ENCODE data around the gene EEF2K.
"Not testable (repeated sequence)": the region's sequence is repeated elsewhere in the genome, so short reads cannot be mapped to it uniquely, and the experiment has no call there.

EEF2K gene

DNA sequence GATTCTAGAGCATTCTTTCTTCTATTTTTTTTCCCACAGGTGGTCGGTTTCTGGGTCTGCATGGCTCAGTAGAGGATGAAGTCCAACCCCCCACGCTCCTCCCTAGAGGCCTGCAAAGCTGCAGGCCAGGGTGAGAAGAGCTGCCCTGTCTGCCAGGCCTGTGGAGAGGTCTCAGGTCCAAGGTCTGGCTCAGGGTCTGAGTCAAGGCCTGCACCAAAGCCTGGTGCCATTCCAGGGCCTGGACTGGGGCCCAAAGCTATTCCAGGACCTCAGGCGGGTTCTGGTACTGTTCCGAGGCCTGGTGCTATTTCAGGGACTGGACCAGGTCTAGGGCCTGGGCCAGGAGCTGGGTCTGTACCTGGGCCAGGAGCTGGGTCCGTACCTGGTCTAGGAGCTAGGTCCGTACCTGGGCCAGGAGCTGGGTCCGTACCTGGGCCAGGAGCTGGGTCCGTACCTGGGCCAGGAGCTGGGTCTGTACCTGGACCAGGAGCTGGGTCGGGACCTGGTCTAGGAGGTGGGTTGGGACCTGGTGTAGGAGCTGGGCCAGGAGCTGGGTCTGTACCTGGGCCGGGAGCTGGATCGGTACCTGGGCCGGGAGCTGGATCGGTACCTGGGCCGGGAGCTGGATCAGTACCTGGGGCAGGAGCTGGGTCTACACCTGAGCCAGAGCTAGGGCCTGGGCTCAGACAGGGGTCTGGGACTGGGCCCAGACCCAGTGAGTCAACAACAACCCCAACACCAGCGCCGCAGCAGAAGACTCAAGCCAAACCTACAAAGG lies 40.4 kb upstream of the EEF2K start:
- CTCF ChIA-PET, result interaction anchor here (1.6 kb wide), 1 partner anchor 88 kb away, joined by 4 read pairs; no protein-coding TSS in a partner anchor
- H3K4me3 ChIP-seq (ENCODE audit: low read depth, low read length), result no peak overlapping the region
- no peak for TF ChIP-seq CTCF (IDR thresholded peaks at IDR 0.05; ENCODE audit: insufficient read depth, low read length, missing control alignments)
- no peak for DNase-seq (ENCODE audit: low read depth, low spot score)
- POLR2A ChIA-PET, result no interaction called here

DNA sequence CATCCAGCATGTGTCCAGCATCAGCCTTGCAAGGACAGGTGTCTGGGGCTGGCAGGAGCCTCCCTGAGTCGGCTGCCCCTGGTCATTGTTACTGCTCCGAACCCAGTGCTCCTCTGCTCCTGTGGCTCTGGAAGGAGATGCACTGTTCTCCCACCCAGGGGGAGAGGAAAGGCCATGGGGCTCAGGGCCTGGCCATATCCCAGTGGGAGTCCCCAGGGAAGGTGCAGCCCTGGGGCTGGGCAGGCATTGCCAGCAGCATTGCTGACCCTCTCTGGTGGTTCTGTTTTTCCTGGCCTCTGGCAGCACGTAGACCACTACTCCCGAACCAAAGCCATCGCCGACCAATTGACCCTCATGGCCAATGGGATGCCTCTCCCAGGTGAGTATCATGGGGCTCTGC lies 34.1 kb upstream of the EEF2K start:
- ChIA-PET CTCF (no interaction called here), POLR2A (no interaction called here)
- DNase-seq (ENCODE audit: low read depth, low spot score), result no peak
- H3K4me3 ChIP-seq (ENCODE audit: low read depth, low read length), result no peak overlapping the region
- TF ChIP-seq CTCF (IDR thresholded peaks at IDR 0.05; ENCODE audit: insufficient read depth, low read length, missing control alignments), result no peak

- H3K4me3 ChIP-seq (ENCODE audit: low read depth, low read length); POLR2A ChIA-PET; CTCF ChIA-PET; DNase-seq (ENCODE audit: low read depth, low spot score): not testable (repeated sequence)
Measured at GRCh38 chr16:22172642-22173041, 33.4 kb upstream of the EEF2K start.

DNA sequence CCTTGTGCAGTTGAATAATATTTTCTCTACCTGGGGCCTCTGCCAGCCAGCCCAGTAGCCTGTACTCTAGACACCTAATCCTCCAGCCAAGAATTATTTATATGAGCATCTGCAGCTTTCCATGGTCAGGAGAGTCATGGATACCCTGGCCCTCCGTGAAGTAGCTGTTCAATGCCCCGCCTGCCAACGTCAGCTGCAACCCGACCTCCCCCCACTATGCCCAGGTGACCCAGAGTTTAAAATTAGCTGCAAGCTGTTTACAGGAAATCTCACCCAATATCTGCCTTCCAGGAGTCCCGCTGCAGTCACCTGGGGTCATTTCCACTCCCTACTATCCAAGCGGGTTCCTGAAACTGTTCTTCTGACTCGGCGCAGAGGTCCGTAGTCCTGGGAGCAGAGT lies 31.4 kb upstream of the EEF2K start:
- ChIA-PET POLR2A (no interaction called here), CTCF (interaction anchor here (1.2 to 2.7 kb wide), 2 partner anchors 14 to 174 kb away, joined by 3 to 11 read pairs; partner anchors contain the start of gene PDZD9)
- no peak for TF ChIP-seq CTCF (IDR thresholded peaks at IDR 0.05; ENCODE audit: insufficient read depth, low read length, missing control alignments)
- DNase-seq (ENCODE audit: low read depth, low spot score), result no peak
- H3K4me3 ChIP-seq (ENCODE audit: low read depth, low read length), result no peak overlapping the region

- POLR2A ChIA-PET, result no interaction called here
- TF ChIP-seq CTCF (IDR thresholded peaks at IDR 0.05; ENCODE audit: insufficient read depth, low read length, missing control alignments), result no peak
- DNase-seq (ENCODE audit: low read depth, low spot score), result no peak
- no peak overlapping the region for H3K4me3 ChIP-seq (ENCODE audit: low read depth, low read length)
- CTCF ChIA-PET, result interaction anchor here (3.4 kb wide), 1 partner anchor 10 kb away, joined by 19 read pairs; no protein-coding TSS in a partner anchor
Measured at GRCh38 chr16:22177968-22178930, 27.8 kb upstream of the EEF2K start.

DNA sequence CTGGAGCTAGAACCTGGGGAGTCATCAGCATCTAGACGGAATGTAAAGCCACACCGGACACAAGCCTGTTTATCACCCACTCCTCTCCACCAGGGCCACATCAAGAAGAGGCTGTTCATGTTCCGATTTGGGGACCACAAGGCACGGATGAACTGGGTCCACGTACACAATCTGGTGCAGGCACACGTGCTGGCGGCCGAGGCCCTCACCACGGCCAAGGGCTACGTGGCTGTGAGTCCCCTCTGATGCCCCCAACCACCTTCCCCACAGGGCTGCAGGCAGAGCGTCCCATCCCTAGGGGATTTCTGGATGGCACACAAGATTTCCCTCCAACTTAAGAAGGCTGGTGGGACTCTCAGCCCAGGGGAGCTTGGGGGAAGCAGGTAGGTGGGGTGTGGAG lies 24.7 kb upstream of the EEF2K start:
- DNase-seq (ENCODE audit: low read depth, low spot score), result no peak
- TF ChIP-seq CTCF (IDR thresholded peaks at IDR 0.05; ENCODE audit: insufficient read depth, low read length, missing control alignments), result no peak
- H3K4me3 ChIP-seq (ENCODE audit: low read depth, low read length), result no peak overlapping the region
- POLR2A ChIA-PET, result no interaction called here
- CTCF ChIA-PET, result interaction anchor here (1.6 to 11.8 kb wide), 3 partner anchors 7 to 179 kb away, joined by 3 to 272 read pairs (median 12); partner anchors contain the start of genes MOSMO and PDZD9

All from AG04449 (cell line).